K562 (cell line): Measurements from ENCODE around the gene CCDC69. TPM values are rescaled to one million over a fixed set of nuclear protein-coding genes. Genes with fewer than 3 reads are reported as not detected.

Experiments used
- CEBPZ ChIP-seq: fragments of 150-350 bp; IDR thresholded peaks from 2 replicates; pipeline ENCODE4 v1.6.1; 2014; ENCODE audit warnings: low read depth, mild to moderate bottlenecking, low read length, borderline replicate concordance
- CREB5 ChIP-seq: fragments of 250-450 bp; sonication (Bioruptor Pico); IDR thresholded peaks from 2 replicates; pipeline ENCODE4 v1.5.0; 2020; ENCODE audit warnings: mild to moderate bottlenecking
- CTCFL ChIP-seq: IDR thresholded peaks from 2 replicates; pipeline ENCODE4 v1.6.1; 2011; ENCODE audit warnings: borderline replicate concordance, low read depth, mild to moderate bottlenecking, moderate library complexity, low read length; ENCODE audit not compliant: insufficient read depth, poor library complexity, severe bottlenecking
- DEAF1 ChIP-seq: fragments of 450-650 bp; formaldehyde crosslinking; IDR thresholded peaks from 2 replicates; pipeline ENCODE4 v1.4.0; 2020; ENCODE audit warnings: mild to moderate bottlenecking, moderate library complexity
- ETV5 ChIP-seq: sonication (generic); formaldehyde crosslinking; IDR thresholded peaks from 2 replicates; pipeline ENCODE4 v1.4.0; 2020; ENCODE audit warnings: low read depth, mild to moderate bottlenecking, missing genetic modification reagents
- HOXB6 ChIP-seq: fragments of 250-450 bp; sonication (Bioruptor Pico); IDR thresholded peaks from 2 replicates; pipeline ENCODE4 v1.5.1; 2022; ENCODE audit warnings: mild to moderate bottlenecking, borderline replicate concordance
- KDM1A ChIP-seq, 2 experiments: fragments of 450-650 bp; IDR thresholded peaks; 2 replicates each; pipeline ENCODE4 v1.6.1; 2016; ENCODE audit warnings: mild to moderate bottlenecking in 2 of 2
- KLF16 ChIP-seq: IDR thresholded peaks from 2 replicates; pipeline ENCODE4 v1.6.1; 2016; ENCODE audit warnings: antibody characterized with exemption
- MAFK ChIP-seq: IDR thresholded peaks from 2 replicates; pipeline ENCODE4 v1.6.1; 2011; ENCODE audit warnings: low read length, improper control_type of control experiment
- TFE3 ChIP-seq: fragments of 450-650 bp; formaldehyde crosslinking; IDR thresholded peaks from 2 replicates; pipeline ENCODE4 v1.4.0; 2020; ENCODE audit warnings: mild to moderate bottlenecking, mixed read lengths
- ZNF79 ChIP-seq: fragments of 250-450 bp; sonication (Bioruptor Pico); IDR thresholded peaks from 2 replicates; pipeline ENCODE4 v1.4.0; 2020; ENCODE audit warnings: low read depth, mild to moderate bottlenecking, moderate library complexity
- polyA plus RNA-seq, 8 experiments: library from polyadenylated mRNA; depleted of rRNA in 4 of 8; stranded (reverse) in 5 of 8; unstranded in 3 of 8; fragments of >200 nt; fragmentation: Nextera tagmentation in 2 of 8; fragmentation: Illumina TruSeq in 1 of 8; extraction: Ambion mirVana in 2 of 8; extraction: Trizol in 1 of 8; gene quantifications; 2 replicates each; pipeline versions ENCODE4 v1.2.1 to v1.2.3, GENCODE V29; 2011 to 2014; ENCODE audit warnings: inconsistent platforms in 1 of 8, missing spikeins in 1 of 8
- total RNA-seq, 7 experiments: library from RNA; depleted of rRNA in 6 of 7; stranded (reverse); fragments of >200 nt in 6 of 7; fragmentation: Illumina TruSeq in 2 of 7; extraction: Trizol in 2 of 7; gene quantifications; 2 replicates each; pipeline versions ENCODE4 v1.2.1 to v1.2.3, GENCODE V29; 2011 to 2021; ENCODE audit warnings: low replicate concordance in 1 of 7

CCDC69 gene
- total and polyA plus RNA-seq, 9 of the 15 experiments (the other 6 are each of a cell fraction or from before 2014, with no cell fraction given): 0.65 to 12.2 (median 7.6) TPM

- no peak for TF ChIP-seq CREB5 (CRISPR knock-in tag)
- TF ChIP-seq KLF16: peak; percentile 42; the same call in 1 of the 2 replicates
- no peak for TF ChIP-seq TFE3
- TF ChIP-seq CTCFL: no peak
- no peak; the same call in 1 of the 2 replicates for TF ChIP-seq ETV5
- TF ChIP-seq KDM1A (IDR thresholded peaks at IDR 0.05): peak in 1 of 2 experiments; percentile 19; a peak in 1 of 4 replicates
- TF ChIP-seq HOXB6 (CRISPR knock-in tag): no peak
- no peak for TF ChIP-seq MAFK
- peak; percentile 93 for TF ChIP-seq DEAF1
- no peak for TF ChIP-seq ZNF79 (CRISPR knock-in tag)
- no peak for TF ChIP-seq CEBPZ
Observed at GRCh38 chr5:151164687-151165392, 59.1 kb downstream of the CCDC69 start (continued).
